HG02943 (cell line): ENCODE results near the gene FUBP3.
"Not testable (repeated sequence)": the region's sequence is repeated elsewhere in the genome, so short reads cannot be mapped to it uniquely, and the experiment has no call there.

Experiments
- ATAC-seq: cut with Tn5 transposase; IDR thresholded peaks from one replicate; pipeline ENCODE4 v1.9.1; 2021; ENCODE audit warnings: mild to moderate bottlenecking, low read depth, moderate library complexity; ENCODE audit not compliant: unreplicated experiment

FUBP3 gene

DNA sequence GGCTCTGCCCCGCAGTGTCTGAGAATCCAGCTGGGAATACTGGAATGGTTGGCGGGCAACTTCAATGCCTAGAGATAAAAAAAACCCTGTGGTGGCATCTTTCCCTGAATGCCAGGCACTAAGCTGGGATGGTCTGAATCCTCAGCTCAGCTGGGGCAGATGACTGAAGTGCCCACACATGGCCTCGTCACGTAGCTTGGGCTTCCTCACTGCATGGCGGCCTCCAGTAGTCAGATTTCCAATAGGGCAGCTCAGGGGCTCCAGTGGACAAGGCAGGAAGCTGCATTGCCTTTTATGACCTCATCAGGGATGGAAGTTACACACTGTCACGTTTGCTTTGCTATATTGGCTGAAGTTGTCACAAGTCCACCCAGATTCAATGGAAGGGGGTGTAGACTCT, 24.3 kb upstream of the FUBP3 start:
- no peak for ATAC-seq

DNA sequence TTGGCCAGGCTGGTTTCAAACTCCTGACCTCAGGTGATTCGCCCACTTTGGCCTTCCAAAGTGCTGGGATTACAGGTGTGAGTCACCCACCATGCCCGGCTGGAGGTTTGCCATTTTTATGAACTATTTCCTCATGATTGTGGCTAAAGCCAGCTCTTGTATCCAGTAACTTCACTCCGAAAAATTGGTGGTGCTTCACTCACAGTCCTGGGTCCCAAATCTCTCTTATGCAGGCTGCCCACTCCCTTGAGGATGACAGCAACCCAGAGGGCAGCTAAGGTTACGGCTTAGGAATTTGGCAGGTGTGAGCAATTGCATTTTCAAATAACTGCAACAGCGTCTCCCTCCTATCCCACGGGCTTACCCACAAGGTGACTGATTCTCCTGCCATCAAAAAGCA, 23.4 kb upstream of the FUBP3 start:
- no peak for ATAC-seq

DNA sequence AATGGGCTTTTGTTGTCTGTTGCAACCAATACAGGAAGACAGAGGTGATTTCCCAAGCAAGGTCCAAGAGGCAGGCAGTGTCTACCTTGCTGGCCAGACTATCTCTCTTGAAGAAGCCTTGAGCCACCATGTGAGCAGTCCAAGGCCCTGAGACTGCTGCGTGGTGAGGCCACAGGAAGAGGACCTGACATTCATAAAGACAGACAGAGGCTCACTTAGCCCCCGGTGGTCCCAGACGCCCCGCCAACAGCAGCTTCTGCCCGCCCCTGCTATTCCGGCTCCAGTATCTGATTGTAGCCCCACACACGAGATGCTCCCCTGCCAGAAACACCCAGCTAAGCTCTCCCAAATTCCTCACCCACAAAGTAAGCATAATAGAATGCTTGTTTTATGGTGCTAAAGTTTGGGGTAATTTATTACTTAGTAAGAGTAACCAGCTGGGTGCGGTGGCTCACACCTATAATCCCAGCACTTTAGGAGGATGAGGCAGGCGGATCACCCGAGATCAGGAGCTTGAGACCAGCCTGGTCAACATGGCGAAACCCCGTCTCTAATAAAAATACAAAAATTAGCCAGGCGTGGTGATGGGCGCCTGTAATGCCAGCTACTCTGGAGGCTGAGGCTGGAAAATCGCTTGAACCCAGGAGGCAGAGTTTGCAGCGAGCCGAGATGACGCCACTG, 22.8 kb upstream of the FUBP3 start:
- ATAC-seq = no peak

DNA sequence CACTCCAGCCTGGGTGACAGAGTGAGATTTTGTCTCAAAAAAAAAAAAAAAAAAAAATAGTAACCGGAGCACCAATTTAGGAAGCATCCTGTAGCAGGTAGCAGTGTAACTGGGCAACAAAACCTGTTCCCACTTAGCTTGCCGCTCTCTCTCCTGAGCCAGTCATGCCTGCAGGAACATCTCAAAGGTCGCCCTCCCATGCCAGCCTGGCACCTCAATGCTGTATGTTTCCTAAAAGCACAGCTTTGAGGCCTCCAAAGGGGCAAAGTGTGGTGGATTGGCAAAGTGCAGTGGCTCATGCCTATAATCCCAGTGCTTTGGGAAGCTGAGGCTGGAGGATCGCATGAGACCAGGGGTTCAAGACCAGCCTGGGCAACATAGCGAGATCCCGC, 22.3 kb upstream of the FUBP3 start:
- no peak for ATAC-seq

DNA sequence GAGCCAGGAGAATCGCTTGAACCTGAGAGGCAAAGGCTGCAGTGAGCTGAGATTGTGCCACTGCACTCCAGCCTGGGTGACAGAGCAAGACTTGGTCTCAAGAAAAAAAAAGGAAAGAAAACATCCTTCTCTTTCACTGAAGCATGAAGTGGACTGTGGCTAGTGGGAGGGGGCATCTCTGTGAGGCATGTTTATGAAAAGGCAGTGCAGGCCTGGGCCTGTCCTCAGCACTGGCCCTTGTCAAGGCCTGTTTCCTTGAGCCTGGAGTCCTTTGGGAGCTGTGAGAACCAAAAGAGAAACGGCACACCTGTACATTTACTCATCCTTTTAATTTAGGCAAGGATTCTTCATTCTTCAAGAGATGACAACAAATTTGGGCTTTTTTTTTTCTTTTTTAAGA, 18.3 kb upstream of the FUBP3 start:
- ATAC-seq = no peak

DNA sequence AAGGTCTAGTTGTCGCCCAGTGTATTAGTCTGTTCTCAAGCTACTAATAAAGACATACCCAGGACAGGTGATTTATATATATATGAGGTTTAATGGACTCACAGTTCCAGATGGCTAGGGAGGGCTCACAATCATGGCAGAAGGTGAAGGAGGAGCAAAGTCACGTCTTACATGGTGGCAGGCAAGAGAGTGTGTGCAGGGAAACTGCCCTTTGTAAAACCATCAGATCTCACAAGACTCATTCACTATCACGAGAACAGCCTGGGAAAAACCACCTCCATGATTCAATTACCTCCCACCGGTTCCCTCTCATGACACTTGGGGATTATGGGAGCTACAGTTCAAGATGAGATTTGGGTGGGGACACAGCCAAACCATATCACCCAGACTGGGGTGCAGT, 16.9 kb upstream of the FUBP3 start:
- ATAC-seq = not testable (repeated sequence)

DNA sequence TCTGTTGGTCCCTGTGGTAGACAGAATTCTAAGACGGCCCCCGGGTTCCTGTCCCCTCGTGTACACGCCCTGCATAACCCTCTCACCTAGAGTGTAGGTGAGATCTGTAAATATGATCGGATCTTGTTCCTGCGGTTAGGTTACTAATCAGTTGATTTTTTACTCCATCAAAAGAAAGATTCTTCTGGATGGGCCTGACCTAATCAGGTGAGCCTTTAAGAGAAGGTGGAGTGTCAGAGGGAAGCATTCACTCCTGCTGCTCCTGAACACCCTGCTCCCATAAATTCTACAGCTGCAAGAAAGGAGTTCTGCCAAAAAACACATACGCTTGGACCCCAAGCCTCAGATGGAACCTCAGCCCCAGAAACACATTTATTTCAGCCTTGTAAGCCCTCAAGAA, 15.6 kb upstream of the FUBP3 start:
- ATAC-seq = no peak

DNA sequence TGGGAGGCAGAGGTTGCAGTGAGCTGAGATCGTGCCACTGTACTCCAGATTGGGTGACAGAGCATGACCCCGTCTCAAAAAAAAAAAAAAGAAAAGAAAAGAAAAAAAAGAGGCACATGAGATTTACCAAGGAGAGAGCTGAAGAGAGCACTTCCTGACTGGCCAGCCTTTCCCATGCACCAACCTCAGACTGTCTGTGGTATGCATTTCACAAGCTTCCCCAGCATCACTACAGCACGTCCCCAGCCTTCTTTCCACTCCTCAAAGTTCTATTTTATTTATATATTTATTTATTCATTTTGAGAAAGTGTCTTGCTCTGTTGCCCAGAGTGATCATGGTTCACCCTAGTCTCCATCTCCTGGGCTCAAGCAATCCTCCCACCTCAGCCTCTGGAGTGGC, 13.6 kb upstream of the FUBP3 start:
- no peak for ATAC-seq

DNA sequence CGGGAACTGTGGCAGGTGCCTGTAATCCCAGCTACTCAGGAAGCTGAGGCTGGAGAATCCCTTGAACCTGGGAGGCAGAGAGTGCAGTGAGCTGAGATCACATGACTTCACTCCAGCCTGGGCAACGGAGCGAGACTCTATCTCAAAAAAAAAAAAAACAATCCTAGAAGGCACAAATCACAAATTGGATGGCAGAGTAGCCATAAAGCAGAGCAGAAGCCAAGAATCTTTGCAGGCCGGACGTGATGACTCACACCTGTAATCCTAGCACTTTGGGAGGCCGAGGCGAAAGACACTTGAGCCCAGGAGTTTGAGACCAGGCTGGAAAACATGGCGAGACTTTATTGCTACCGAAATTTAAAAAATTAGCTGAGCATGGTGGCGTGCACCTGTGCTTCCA, 9.2 kb upstream of the FUBP3 start:
- ATAC-seq = no peak

DNA sequence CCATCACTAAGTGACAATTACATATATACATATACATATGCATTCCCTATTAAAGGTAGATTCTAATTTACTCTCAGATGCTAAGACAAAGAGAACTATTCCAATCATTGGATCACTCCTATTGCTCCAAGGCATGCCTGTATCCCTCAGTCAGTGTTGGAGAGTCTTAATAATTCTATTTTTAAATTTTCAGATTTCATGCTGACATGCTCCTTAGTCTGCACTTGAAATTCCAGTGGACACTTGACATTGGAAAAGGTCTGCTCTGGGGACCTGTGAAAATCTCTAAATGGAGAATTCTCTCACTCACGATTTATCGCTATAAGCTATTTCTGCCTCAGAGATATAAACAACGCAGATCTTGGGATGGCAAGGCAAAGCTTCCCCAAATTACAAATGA, 3.9 kb upstream of the FUBP3 start:
- ATAC-seq = no peak

DNA sequence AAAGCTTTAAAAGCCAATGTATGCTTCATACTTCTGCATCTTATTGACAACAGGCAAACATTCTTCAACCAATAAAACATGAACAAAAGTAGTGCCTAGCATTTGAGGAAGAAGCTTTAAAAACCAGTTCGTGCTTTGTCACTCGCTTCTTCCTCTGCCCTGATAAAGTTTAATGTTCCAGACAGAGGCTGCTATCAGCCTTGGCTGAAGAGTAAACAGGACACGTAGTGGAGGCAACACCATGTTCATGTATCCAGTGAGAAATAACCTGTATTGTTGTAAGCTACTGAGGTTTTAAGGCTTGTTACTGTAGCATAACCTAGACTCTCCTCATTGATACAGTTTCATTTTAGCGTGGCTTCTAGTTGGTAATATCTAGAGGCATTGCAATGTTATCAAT, 3.2 kb upstream of the FUBP3 start:
- ATAC-seq = no peak

DNA sequence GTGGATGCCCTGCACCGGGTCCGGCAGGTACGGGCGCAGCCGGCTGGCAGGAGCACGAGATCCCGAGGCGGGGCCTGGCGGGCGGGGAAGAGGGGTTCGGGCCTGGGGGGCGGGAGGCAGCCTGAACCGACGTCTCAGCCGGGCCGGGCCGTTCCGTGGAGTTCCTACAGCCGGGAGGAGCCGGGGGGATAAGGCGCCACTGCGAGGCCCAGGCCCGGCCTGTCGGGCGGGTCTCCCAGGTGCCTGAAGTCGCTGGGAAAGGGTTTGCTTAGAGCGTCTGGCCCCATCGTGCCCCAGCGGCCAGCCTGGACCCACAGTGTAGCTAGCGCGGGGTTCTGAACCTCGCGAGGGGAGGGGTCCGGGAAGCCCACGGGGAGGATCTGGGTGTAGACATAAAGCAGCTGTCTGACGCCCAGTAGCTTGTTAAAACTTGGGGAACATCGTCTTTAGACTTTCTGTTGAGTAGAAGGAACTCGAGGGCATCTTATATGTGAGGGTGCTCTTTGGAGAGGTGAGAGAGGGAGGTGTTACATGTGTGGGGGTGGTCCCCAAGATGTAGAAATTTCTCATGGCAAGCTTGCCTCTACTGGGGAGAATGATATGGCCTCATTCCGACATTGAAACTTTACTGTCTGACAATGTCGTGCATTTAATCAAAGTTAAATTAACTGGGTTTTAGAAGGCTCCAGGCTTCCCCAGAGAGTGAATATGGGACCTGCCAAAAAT, 524 bp downstream of the FUBP3 start:
- no peak for ATAC-seq

DNA sequence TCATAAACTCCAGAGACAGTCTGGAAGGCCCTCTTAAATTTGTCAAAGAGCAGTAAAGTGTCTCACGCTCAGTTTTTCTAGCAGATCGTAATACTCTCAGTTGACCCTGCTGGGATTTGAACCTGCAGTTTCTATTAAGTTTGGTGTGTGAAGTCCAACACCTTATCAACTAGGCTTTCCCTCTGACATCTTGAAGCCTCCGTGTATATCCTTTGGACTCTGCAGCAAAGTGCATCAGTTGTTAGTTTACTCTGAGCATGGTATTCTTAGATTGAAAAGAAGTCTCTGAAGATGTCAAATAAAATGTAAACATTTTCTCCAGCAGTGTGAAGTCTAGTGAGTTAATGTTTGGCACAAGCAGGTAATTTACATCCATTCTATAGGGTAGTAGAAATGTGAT, 2.4 kb downstream of the FUBP3 start:
- ATAC-seq = no peak

DNA sequence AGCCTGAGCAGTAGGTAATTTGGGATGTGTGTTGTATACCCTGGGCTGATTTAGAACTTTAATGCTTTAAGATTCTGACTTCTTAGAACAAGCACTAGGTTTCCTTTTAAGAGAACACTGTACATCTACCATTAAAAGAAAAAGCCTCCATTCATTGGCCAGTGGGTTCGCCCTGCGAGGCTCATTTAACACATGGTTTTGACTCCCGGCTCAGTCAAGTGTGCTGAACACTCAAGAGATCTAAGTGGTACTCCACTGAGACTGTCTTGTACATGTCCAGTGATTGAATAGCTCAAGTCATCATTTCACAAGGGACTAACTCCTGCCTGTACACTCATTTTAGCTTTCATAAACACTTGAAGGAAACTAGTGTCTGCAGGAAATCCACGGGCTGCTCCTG, 3.9 kb downstream of the FUBP3 start:
- no peak for ATAC-seq

DNA sequence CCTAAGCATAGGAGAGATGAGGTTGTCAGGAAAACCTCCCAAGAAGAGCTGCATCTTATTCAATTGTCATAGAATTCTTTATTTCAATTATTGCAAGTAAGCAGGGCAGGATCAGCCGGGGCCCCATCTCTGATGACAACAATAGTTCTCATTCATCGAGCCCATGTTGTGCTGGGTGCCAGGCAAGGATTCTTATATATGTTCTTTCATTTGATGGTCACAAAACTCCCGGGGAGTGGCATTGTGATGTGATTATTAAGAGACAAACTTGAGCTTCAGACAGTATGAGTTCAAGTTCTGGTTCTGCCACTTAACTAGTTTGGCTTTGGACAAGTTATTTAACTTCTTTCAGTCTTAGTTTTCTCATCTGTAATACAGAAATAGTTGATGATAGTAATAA, 8.5 kb downstream of the FUBP3 start:
- ATAC-seq = no peak

DNA sequence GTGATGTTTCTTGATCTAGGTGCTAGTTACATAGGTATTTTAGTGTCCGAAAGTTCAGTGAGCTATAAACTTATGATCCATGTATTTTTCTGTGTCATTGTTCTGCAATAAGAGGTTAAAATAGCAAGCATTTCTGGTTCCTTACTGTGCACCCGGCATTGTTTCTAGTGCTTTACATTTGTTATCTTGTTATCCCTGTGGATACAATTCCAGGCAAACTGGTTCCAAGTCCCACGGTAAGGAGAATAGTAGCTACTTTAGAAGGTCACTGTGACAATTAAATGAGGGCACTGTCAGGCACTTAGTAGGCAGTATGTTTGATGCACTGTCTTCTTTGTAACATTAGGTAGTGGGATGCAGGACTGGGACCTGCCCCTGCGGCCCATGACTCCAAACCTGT, 9.0 kb downstream of the FUBP3 start:
- ATAC-seq = no peak

DNA sequence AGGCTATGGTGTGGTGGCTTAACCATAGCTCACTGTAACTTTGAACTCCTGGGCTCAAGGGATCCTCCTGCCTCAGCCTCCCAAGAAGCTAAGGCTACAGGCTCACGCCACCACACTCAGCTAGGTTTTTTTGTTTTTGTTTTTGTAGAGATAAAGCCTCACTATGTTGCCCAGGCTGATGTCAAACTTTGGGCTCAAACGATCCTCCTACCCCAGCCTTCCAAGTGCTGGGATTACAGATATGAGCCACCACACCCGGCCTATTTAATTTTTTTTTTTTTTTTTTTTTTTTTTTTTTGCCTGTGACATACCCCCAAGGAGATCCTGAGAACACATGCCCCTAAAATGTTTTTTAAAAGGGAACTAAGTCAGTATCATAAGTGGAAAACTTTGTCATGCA, 10.4 kb downstream of the FUBP3 start:
- ATAC-seq = no peak

DNA sequence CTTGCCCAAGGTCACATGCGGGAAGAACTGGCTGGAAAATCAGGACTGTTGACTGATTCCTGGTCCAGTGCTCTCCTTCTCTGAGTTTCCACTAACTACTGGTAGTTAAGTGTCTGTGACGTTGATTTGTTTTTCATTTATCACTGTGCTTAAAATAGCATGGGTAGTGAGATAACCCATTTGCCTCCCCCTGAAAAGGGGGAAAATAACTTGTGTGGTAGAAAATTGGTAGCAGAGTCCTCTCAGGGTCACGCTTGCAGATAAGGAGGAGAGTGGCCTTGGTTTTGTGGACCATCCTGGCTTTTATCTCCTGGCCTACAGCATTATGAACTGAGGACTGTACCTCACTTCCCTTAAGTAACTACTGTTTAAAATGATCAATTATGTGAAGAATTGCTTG, 10.9 kb downstream of the FUBP3 start:
- no peak for ATAC-seq

DNA sequence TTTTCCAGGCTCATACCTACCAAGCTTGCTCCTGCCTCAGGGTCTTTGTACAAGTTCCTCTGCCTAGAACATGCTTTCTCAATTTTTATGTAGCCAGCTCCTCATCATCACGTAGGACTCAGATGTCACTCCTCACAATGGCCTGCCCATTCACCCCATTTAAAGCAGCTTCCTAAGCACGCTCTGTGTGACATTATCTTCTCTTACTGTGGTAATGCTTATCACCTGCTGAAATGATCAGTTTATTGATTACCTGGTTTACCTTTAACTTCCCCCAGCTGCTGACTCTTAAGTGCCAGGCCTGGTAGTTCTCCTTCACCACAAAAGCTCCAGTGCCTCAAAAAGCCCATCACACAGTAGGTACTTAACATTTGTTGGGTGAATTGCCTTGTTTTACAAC, 13.6 kb downstream of the FUBP3 start:
- no peak for ATAC-seq

DNA sequence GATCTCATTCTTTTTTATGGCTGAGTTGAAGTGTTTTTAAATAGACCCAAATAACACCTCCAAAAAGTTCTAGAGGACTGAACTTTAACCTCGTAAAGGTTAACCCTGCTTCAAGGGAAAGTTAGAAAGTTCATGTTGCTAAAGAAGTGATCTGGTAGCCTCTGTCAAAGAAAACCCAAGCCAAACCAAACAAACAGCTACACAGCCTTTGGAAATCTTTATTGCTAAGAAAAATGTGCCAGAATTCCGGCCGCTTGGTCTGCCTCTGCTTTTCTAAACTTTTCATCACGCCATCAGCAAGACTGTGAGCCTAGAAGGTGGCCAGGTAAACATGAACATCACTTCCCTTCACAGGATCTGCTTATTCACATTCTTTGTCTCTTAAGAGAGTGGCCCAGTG, 17.9 kb downstream of the FUBP3 start:
- ATAC-seq = no peak

DNA sequence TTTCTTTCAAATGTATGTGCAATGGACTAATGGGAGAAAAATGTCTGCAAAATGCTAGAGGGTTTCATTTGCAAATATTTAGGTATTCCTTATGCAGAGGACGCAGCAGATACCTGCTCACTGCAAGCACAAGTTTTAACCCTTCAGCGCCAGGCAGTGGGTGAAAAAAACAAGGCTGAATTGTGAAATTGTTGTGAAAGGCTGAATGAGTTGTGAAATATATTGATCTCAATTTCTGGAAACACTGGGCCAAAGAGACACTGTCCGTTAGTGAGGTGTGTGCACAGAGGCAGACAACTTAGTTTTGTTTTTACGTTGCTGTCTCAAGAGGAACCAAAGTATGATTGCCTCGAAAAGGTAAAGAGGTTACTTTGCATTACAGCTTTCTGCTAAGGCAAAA, 18.8 kb downstream of the FUBP3 start:
- no peak for ATAC-seq

DNA sequence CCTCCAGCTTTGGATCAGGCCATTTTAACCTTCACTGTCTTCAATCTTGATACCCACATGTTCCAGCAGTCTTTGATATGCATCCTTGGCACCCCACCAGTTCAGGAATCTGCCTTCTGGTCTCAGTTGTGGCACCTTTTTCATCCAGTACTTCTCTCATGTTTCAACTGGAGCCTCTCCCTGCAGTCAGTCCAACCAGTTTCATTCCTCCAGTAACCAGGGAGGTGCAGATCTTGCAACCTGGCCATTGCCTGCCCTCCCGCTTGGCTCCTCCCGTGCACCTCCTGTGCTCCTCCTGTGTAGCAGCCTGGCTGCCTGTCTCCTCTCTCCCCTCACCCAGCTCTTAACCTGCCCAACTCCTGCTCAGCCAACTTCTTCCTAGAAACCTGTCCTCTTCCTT, 20.2 kb downstream of the FUBP3 start:
- ATAC-seq = no peak

DNA sequence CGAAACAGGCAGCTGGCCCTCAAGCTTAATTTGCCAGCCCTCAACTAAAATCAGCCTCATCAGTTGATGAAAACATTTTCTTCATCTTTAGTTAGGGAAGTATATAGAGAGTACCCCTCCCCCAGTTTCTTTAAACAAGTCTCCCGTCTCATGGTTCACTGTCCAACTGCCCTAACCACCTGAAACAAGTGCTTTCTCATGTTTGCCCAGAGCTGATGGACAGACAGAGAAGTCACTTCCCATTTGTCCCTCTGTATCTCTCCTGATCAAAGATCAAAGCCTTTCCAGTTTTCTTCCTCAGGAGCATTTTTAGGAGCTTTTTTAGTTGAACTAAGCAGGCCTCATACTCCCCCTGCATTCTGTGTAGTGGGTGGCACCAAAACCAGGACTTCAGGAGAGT, 21.7 kb downstream of the FUBP3 start:
- no peak for ATAC-seq
